Epithelial cell of esophagus (primary cell): ENCODE data around the gene CD40LG.

Source experiments
- DNase-seq: peaks from one replicate; pipeline ENCODE4 v3.0.0; 2010; ENCODE audit warnings: low read depth
- H3K4me3 ChIP-seq: 2 replicates; pipeline ENCODE4 v1.5.1; 2011; ENCODE audit warnings: mild to moderate bottlenecking, low read length, control low read depth
- TF ChIP-seq, protein P1 (sequence below): IDR thresholded peaks from 2 replicates; pipeline ENCODE4 v1.5.1; 2011; ENCODE audit warnings: low read depth, mild to moderate bottlenecking, low read length, control low read depth, inconsistent platforms; ENCODE audit not compliant: insufficient read depth; ENCODE audit errors: missing control alignments

Gene CD40LG

DNA sequence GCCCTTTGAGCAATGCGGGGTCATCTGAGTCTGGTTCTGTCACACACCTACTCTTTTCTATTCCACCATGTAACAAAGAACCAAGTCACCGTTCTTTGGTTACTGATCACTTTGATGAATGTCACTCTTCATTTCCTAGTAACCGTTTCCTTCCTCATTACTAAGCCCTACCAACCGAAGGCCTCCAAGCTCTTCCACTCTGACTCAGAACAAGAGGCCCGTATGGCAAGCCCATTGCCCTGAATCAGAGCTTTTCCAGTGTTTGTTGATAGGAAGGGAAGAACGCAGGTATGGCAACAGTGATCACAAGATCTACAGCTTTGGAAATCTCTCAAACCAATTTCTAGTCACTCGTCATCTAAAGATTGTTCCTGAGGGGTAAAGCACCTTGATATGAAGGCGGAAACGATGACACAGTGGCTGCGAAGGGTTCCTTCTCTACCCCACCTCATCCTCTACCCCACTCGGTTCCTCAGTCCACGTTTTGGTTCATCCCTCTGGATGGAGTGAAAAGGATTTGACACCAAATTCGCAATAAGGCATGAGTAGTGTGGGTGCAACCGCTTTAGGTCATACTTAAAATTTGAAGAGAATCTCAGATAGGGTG is 28.0 kb upstream of the CD40LG start:
- H3K4me3 ChIP-seq: no peak overlapping the region
- TF ChIP-seq, protein P1, sequence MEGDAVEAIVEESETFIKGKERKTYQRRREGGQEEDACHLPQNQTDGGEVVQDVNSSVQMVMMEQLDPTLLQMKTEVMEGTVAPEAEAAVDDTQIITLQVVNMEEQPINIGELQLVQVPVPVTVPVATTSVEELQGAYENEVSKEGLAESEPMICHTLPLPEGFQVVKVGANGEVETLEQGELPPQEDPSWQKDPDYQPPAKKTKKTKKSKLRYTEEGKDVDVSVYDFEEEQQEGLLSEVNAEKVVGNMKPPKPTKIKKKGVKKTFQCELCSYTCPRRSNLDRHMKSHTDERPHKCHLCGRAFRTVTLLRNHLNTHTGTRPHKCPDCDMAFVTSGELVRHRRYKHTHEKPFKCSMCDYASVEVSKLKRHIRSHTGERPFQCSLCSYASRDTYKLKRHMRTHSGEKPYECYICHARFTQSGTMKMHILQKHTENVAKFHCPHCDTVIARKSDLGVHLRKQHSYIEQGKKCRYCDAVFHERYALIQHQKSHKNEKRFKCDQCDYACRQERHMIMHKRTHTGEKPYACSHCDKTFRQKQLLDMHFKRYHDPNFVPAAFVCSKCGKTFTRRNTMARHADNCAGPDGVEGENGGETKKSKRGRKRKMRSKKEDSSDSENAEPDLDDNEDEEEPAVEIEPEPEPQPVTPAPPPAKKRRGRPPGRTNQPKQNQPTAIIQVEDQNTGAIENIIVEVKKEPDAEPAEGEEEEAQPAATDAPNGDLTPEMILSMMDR: no peak
- no peak for DNase-seq

DNA sequence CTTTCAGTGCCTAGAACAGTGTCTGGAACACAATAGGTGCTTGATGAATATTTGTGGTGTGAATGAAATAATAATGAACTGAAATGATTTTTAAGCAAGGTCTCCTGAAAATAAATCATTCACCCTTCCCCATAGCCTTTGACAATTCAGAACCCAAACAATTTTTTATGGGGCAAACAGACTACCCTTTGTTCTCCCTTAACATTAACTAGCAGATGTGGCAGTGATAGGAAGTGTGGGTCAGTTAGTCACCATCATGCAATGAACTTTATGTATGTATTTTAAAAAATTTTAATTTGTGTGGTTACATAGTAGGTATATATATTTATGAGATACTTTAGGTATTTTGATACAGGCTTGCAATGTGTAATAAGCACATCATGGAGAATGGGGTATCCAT is 27.2 kb upstream of the CD40LG start:
- no peak for DNase-seq
- TF ChIP-seq, protein P1: no peak
- H3K4me3 ChIP-seq: no peak overlapping the region

DNA sequence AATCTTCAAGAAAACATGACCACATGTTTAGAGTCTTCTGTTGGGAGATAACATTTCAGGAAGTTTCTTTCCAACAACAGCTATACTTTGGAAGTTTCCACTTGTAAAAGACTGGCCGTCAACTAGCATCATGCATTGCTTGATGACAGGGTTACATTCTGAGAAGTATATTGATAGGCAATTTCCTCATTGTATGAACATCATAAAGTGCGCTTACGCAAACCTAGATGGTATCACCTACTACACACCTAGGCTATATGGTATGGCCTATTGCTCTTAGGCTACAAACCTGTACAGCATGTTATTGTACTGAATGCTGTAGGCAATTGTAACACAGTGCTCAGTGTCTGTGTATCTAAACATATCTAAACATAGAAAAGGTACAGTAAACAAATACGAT is 25.4 kb upstream of the CD40LG start:
- TF ChIP-seq, protein P1: no peak
- no peak for DNase-seq
- no peak overlapping the region for H3K4me3 ChIP-seq

DNA sequence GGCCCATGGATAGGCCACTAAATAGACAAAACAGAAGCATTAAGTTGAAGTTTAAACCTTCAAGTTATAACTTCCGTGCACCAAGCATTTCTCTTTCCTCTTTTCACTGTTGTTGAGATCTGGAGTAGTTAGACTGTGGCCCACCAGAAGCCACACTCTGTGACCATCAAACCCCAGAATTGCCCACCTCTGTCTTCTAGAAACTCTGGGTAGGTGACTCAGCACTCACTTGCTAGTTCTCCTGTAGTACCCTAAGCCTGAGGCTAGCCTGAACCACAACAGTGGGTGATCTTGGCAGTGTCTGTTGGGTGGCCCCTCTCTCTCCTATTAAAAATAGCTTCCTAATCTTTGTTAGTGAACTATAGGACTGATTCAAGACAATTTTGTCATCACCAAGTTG is 24.6 kb upstream of the CD40LG start:
- no peak for DNase-seq
- TF ChIP-seq, protein P1: no peak
- H3K4me3 ChIP-seq: no peak overlapping the region

DNA sequence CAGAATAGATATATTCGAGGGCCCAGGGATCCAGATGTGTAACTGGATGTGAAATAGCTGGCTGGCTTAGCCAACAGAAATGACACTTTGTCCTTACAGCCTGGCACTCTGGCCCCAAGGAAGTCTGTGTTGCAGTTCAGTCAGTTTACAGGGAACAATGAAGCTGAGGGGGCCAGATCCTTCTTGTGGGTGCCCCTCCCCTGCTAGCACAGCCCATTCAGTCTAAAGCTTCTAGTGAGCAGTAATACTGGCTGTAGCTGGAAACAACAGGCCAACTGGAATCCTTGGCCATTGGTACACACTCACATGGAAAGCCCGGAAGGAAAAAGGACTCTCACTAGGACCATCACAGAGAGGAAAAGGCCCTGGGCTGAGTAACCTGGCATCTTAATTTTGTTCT is 22.7 kb upstream of the CD40LG start:
- H3K4me3 ChIP-seq: no peak overlapping the region
- TF ChIP-seq, protein P1: no peak
- DNase-seq: no peak

DNA sequence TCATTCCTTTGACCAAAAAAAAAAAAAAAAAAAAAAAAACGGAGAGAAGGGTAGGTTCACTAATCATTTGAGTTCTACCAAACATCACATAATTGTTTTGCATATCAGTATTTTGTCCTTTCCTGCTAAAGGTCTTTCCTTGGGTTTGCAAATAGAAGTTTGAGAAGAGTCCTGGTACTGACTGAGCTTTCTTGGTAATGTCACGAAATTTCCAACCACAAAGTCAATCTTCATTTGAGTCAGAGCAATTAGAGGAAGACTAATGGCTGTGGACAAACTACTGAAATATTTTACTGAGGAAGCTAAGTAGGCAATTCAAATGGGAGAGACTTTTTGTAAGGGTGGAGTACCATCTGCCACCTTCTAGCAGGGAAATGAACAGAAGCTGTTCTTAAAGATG is 21.7 kb upstream of the CD40LG start:
- no peak overlapping the region for H3K4me3 ChIP-seq
- TF ChIP-seq, protein P1: no peak
- DNase-seq: no peak

DNA sequence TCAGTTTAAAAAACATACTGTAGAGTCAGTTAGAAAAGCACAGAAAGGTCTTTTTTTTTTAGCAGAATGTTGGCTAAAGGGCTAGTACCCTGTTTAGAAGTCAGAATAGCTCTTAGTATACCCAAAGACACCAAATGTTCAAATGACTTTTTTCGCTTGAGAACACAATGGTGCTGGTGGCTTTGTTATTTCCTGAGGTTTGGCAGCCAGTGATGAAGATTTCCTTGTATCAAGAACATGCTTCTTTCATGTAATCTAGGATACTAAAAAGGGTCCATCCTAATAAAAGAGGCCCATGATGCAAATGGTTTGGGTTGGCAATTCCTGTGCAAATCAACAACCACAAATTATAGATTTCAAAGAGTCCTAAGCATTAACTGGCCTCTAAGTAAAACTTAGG is 21.1 kb upstream of the CD40LG start:
- TF ChIP-seq, protein P1: no peak
- no peak for DNase-seq
- H3K4me3 ChIP-seq: no peak overlapping the region
